Sigmoid colon (tissue), 4 donors: Measurements from ENCODE around the gene RIMBP2.

Experiments
- CTCF ChIP-seq, 4 experiments: fragments of 450-650 bp in 3 of 4; fragments of 200-600 bp in 1 of 4; IDR thresholded peaks; one replicate each; pipeline ENCODE4 v1.5.1; 2016 to 2019; ENCODE audit warnings: antibody characterized with exemption in 4 of 4, mild to moderate bottlenecking in 3 of 4, moderate library complexity in 2 of 4
- EP300 ChIP-seq, 4 donors: sonication (generic); formaldehyde crosslinking; IDR thresholded peaks; one replicate each; pipeline ENCODE4 v1.6.1; 2017; ENCODE audit warnings: antibody characterized with exemption in 4 of 4
- POLR2A ChIP-seq, 2 donors: fragments of 450-650 bp; IDR thresholded peaks; one replicate each; pipeline ENCODE4 v1.6.1; 2016; ENCODE audit warnings: antibody characterized with exemption in 2 of 2, mild to moderate bottlenecking in 2 of 2, moderate library complexity in 2 of 2
- POLR2AphosphoS5 ChIP-seq, 4 donors: sonication (generic); formaldehyde crosslinking; IDR thresholded peaks; one replicate each; pipeline ENCODE4 v1.6.1; 2017; ENCODE audit warnings: antibody characterized with exemption in 4 of 4

DNA sequence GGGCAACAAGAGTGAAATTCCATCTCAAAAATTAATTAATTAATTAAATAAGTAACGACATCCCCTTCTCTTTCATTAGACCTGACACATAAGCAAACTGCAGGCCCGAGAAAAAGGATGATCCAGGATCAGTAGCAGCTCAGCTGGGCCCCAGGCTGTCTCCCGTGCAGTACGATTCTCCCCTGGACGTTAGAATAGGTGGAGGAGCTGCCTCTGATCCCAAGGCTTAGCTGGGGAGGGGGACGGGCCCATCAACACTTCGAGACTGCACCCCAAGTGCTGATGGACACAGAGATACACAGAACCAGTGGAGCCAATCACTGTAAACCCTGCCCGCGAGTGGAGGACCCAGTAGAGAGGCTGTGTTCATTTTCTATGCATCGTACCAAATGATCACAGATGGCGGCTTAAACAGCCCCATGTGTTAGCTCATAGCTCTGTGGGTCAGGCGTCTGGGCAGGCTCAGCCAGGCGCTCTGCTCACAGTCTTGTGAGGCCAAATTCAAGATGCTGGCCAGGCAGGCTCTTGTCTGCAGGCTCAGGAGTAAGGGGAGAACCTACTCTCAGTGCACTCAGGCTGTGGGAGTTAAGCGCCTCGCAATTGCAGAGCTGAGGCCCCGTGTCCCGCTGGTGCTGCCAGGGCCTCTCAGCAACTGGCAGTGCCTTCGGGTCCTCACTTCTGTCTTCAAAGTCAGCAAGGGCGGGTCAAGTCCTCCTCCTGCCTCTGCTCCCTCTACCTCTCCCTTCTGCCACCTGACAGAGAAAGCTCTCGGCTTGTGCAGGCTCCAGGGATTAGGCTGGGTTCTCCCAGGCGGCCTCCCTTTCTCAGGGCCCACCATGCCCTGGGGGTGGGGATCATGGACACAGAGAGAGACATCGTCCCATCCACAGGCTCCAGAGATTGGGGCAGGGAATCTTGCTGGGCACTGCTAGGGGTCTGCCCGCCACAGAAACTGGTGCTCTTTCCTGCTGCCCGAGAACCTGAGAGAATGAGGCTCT is 26.4 kb downstream of the RIMBP2 start:
- TF ChIP-seq POLR2A (IDR thresholded peaks at IDR 0.05) (no peak), CTCF (IDR thresholded peaks at IDR 0.05) (no peak), POLR2AphosphoS5 (IDR thresholded peaks at IDR 0.05) (no peak), EP300 (IDR thresholded peaks at IDR 0.05) (no peak)
